ENCODE results near the gene DACT1. TPM values are rescaled to one million over a fixed set of nuclear protein-coding genes. Genes with fewer than 3 reads are reported as not detected.
A peak's percentile ranks its signal among the peaks of the same experiment; 100 is the strongest.

The DACT1 gene
- total RNA-seq, 1 donor from 2014 or later: 326 TPM

DNA sequence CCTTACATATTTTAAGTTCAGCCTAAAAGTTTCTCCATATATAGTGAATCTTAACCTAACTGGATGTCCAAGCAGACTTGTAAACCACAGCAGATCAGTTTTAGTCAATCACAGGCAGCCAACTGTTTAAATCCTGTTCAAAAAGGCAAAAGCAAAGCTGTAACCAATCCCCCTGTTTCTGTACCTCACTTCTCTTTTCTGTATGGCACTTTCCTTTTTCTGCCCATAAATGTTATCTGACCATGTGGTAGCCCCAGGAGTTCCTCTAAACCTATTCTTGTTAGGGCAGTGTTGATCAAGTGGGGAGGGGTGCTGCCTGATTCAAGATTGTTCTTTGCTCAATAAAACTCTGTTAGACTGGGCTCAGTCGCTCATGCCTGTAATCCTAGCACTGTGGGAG, 8.5 kb upstream of the DACT1 start:
- Mint-ChIP-seq H3K27me3 (ENCODE audit: low read depth) (no peaks in the 10 kb centered on the region), H3K27ac (ENCODE audit: unreplicated experiment) (no peak overlapping the region), H3K4me1 (ENCODE audit: low read depth) (peaks cover 22% of the 10 kb centered on the region), H3K9me3 (ENCODE audit: low read depth) (no peaks in the 10 kb centered on the region), H3K4me3 (ENCODE audit: unreplicated experiment) (no peak overlapping the region), H3K36me3 (ENCODE audit: low read depth) (no peaks in the 10 kb centered on the region)
- DNase-seq (ENCODE audit: low spot score): no peak
- TF ChIP-seq, protein P1, sequence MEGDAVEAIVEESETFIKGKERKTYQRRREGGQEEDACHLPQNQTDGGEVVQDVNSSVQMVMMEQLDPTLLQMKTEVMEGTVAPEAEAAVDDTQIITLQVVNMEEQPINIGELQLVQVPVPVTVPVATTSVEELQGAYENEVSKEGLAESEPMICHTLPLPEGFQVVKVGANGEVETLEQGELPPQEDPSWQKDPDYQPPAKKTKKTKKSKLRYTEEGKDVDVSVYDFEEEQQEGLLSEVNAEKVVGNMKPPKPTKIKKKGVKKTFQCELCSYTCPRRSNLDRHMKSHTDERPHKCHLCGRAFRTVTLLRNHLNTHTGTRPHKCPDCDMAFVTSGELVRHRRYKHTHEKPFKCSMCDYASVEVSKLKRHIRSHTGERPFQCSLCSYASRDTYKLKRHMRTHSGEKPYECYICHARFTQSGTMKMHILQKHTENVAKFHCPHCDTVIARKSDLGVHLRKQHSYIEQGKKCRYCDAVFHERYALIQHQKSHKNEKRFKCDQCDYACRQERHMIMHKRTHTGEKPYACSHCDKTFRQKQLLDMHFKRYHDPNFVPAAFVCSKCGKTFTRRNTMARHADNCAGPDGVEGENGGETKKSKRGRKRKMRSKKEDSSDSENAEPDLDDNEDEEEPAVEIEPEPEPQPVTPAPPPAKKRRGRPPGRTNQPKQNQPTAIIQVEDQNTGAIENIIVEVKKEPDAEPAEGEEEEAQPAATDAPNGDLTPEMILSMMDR (IDR thresholded peaks at IDR 0.05): no peak

DNA sequence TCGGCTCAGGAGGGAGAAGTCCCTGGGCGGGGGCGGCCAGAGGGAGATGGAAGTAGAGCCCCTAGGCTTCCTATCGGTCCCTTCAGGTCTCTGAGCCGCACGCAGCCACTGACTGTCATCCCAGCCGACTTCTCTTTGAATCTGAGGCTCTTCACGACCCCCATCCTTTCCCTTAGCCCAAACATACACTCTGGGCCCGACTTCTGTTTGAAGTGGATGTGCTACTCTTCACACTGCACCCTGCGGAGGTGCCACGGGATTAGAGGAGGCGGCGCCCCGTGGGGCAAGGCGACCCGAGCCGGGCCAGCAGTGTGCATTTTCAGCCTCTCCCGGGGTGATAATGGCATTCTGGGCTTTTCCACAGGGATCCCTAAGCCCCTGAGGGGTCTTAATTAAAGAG, 6.0 kb upstream of the DACT1 start:
- H3K9me3 Mint-ChIP-seq (ENCODE audit: low read depth): no peaks in the 10 kb centered on the region
- peaks cover 41% of the 10 kb centered on the region for H3K4me1 Mint-ChIP-seq (ENCODE audit: low read depth)
- H3K27ac Mint-ChIP-seq (ENCODE audit: unreplicated experiment): no peak overlapping the region
- no peaks in the 10 kb centered on the region for H3K27me3 Mint-ChIP-seq (ENCODE audit: low read depth)
- H3K36me3 Mint-ChIP-seq (ENCODE audit: low read depth): no peaks in the 10 kb centered on the region
- DNase-seq (ENCODE audit: low spot score): no peak
- TF ChIP-seq, protein P1 (IDR thresholded peaks at IDR 0.05): no peak
- no peak overlapping the region for H3K4me3 Mint-ChIP-seq (ENCODE audit: unreplicated experiment)

DNA sequence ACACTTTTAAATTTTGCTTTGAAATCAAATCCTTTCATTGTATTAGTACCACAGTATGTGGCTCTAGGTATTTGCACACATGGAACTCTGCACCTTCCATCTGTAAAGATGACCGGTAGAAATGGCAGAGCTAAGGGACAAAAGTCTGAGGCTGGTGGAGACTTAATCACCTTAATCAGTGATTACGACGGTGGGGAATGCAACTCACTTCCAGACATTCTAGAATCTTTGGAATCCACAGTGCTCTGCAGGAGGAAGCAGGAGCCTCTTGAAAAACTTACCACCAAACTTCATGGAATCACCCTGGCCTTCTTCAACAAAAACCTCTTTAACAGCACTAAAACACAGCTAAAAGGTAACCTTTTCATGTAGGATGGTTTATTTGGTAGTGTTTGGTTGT, 3.9 kb upstream of the DACT1 start:
- TF ChIP-seq, protein P1 (IDR thresholded peaks at IDR 0.05): no peak
- DNase-seq (ENCODE audit: low spot score): no peak
- Mint-ChIP-seq H3K4me1 (ENCODE audit: low read depth) (peaks cover 42% of the 10 kb centered on the region), H3K4me3 (ENCODE audit: unreplicated experiment) (no peak overlapping the region), H3K27me3 (ENCODE audit: low read depth) (no peaks in the 10 kb centered on the region), H3K36me3 (ENCODE audit: low read depth) (no peaks in the 10 kb centered on the region), H3K9me3 (ENCODE audit: low read depth) (no peaks in the 10 kb centered on the region), H3K27ac (ENCODE audit: unreplicated experiment) (peak overlapping the region; percentile 53)

DNA sequence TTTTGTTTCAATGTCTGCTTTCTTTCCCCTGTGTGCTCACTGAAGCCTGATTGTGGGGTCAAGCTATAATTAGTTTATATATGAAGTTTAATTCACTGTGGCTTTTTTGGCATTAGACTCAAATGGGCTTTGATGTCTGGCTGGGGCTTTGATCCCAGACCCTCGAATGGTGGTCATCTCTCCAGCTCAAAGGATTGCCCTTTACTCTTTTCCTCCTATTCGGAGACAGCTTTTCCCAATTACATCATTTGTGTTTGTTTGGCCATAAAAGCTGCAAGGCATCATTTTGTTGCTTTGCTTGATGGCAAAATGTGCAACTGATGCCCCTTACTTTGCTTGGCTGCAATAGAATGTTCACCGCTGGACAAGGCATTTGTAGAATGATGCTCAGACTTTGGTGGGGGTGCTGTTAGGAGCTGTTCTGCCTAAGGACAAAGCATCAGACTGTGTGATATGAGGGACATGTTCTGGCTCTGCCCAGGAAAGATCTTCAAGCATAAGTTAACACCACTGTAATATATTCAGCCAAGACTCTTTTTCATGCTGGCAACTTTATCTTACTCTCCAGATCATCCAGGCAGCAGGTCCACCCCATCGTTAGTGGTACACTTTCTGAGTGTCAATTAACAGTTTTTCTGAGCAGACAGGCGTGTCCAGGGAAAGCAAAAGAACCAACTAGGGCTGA, 3.2 kb upstream of the DACT1 start:
- Mint-ChIP-seq H3K9me3 (ENCODE audit: low read depth) (no peaks in the 10 kb centered on the region), H3K27me3 (ENCODE audit: low read depth) (no peaks in the 10 kb centered on the region), H3K36me3 (ENCODE audit: low read depth) (peaks cover 6% of the 10 kb centered on the region), H3K4me1 (ENCODE audit: low read depth) (peaks cover 38% of the 10 kb centered on the region), H3K4me3 (ENCODE audit: unreplicated experiment) (peak overlapping the region; percentile 44), H3K27ac (ENCODE audit: unreplicated experiment) (peak overlapping the region; percentile 84)
- TF ChIP-seq, protein P1 (IDR thresholded peaks at IDR 0.05): no peak
- no peak for DNase-seq (ENCODE audit: low spot score)

DNA sequence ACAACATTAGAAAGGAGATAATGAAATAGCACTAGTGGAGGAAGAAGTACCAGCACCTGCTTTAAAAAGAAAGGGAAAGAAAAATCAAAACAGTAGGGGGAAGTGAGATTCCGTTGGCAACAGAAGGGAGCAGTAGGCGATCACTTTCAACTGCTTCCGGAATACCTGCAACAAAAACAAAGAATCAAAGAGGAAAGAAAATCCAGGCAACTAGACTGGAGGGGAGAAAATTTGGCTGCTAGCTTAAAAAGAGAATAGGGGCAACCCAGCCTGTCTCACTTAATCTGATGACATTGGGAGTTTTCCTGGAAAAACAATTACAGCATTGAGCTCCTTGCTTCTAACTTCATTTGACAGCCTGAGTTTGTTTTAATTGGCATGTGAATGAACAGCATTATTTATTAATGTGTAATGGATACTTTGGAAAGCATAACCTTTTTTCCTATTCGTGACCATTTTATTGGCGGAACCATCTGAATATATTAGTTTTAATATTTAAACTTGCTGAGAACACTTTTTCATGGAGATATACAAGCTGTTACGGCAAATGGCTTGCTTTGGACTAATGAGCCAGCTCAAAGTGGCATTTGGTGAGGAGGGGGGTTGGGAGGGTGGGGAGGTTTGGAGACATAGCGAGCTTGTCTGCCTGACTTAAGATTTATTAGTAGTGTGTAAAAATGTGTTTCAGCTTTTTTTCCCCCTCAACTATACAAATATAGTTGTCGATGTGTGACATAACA, 2.5 kb upstream of the DACT1 start:
- DNase-seq (ENCODE audit: low spot score): no peak
- Mint-ChIP-seq H3K27me3 (ENCODE audit: low read depth) (no peaks in the 10 kb centered on the region), H3K36me3 (ENCODE audit: low read depth) (peaks cover 7% of the 10 kb centered on the region), H3K27ac (ENCODE audit: unreplicated experiment) (peak overlapping the region; percentile 100), H3K4me1 (ENCODE audit: low read depth) (peaks cover 42% of the 10 kb centered on the region), H3K4me3 (ENCODE audit: unreplicated experiment) (peak overlapping the region; percentile 44), H3K9me3 (ENCODE audit: low read depth) (no peaks in the 10 kb centered on the region)
- TF ChIP-seq, protein P1 (IDR thresholded peaks at IDR 0.05): no peak

Measured in chondrocyte (in vitro differentiated cells).